ENCODE data around the gene MXI1. TPM values are rescaled to one million over a fixed set of nuclear protein-coding genes. Genes with fewer than 3 reads are reported as not detected.

The MXI1 gene
- total RNA-seq, 2 experiments from 2014 or later = 11.7 to 22.3 TPM

- DNase-seq (ENCODE audit: low spot score) = no peak
- POLR2A ChIA-PET = interaction anchor here (0.6 to 1.8 kb wide), 3 partner anchors 10 to 251 kb away, joined by 3 to 4 read pairs (median 3); no protein-coding TSS in a partner anchor
- H3K9me3 ChIP-seq (ENCODE audit: low read length) = peaks cover 10% of the 10 kb centered on the region; the same call in 1 of the 2 replicates
- no peaks in the 10 kb centered on the region for H3K4me1 ChIP-seq (ENCODE audit: insufficient read depth, low read length, poor library complexity, severe bottlenecking)
- H3K9me2 ChIP-seq (ENCODE audit: insufficient read depth, low read length) = no peaks in the 10 kb centered on the region
- H3K79me2 ChIP-seq (ENCODE audit: insufficient read depth, low read depth, low read length) = no peaks in the 10 kb centered on the region
- CTCF ChIA-PET (ENCODE audit: unreplicated experiment) = interaction anchor here (1.0 kb wide), 1 partner anchor 7 kb away, joined by 3 read pairs; no protein-coding TSS in a partner anchor
- intact Hi-C loops (cut with micrococcal nuclease; ENCODE audit: unreplicated experiment) = no loop called here
- TF ChIP-seq, protein P1, sequence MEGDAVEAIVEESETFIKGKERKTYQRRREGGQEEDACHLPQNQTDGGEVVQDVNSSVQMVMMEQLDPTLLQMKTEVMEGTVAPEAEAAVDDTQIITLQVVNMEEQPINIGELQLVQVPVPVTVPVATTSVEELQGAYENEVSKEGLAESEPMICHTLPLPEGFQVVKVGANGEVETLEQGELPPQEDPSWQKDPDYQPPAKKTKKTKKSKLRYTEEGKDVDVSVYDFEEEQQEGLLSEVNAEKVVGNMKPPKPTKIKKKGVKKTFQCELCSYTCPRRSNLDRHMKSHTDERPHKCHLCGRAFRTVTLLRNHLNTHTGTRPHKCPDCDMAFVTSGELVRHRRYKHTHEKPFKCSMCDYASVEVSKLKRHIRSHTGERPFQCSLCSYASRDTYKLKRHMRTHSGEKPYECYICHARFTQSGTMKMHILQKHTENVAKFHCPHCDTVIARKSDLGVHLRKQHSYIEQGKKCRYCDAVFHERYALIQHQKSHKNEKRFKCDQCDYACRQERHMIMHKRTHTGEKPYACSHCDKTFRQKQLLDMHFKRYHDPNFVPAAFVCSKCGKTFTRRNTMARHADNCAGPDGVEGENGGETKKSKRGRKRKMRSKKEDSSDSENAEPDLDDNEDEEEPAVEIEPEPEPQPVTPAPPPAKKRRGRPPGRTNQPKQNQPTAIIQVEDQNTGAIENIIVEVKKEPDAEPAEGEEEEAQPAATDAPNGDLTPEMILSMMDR (conservative IDR thresholded peaks at IDR 0.05; ENCODE audit: low read length) = no peak
- no peak for TF ChIP-seq EZH2phosphoT487 (IDR thresholded peaks at IDR 0.05; ENCODE audit: borderline replicate concordance, low read depth, low read length)
- no TSS peak for BruUV-seq (replicated peaks)
- H2AFZ ChIP-seq (ENCODE audit: low read length) = no peak overlapping the region
- H3K27ac ChIP-seq (ENCODE audit: low read depth, low read length, poor library complexity, severe bottlenecking) = no peak overlapping the region
- H4K20me1 ChIP-seq (ENCODE audit: insufficient read depth, low read length) = no peaks in the 10 kb centered on the region
- no peaks in the 10 kb centered on the region for H3K36me3 ChIP-seq (ENCODE audit: insufficient read depth, low read length)
- H3K4me3 ChIP-seq (ENCODE audit: low read depth, low read length, poor library complexity, severe bottlenecking) = no peak overlapping the region
- H3K4me2 ChIP-seq (ENCODE audit: low read length) = no peak overlapping the region
Measured at GRCh38 chr10:110326351-110327032, 119.1 kb downstream of the MXI1 start.

- Histone ChIP-seq H3K79me2 (ENCODE audit: insufficient read depth, low read depth, low read length) (no peaks in the 10 kb centered on the region), H2AFZ (ENCODE audit: low read length) (no peak overlapping the region), H3K4me1 (ENCODE audit: insufficient read depth, low read length, poor library complexity, severe bottlenecking) (no peaks in the 10 kb centered on the region), H3K4me2 (ENCODE audit: low read length) (no peak overlapping the region), H4K20me1 (ENCODE audit: insufficient read depth, low read length) (no peaks in the 10 kb centered on the region), H3K9me2 (ENCODE audit: insufficient read depth, low read length) (no peaks in the 10 kb centered on the region), H3K36me3 (ENCODE audit: insufficient read depth, low read length) (no peaks in the 10 kb centered on the region), H3K9me3 (ENCODE audit: low read length) (peaks cover 9% of the 10 kb centered on the region; the same call in 1 of the 2 replicates), H3K27ac (ENCODE audit: low read depth, low read length, poor library complexity, severe bottlenecking) (no peak overlapping the region), H3K4me3 (ENCODE audit: low read depth, low read length, poor library complexity, severe bottlenecking) (no peak overlapping the region)
- no peak for DNase-seq (ENCODE audit: low spot score)
- CTCF ChIA-PET (ENCODE audit: unreplicated experiment) = no interaction called here
- TF ChIP-seq, protein P1 (conservative IDR thresholded peaks at IDR 0.05; ENCODE audit: low read length) = no peak
- TF ChIP-seq EZH2phosphoT487 (IDR thresholded peaks at IDR 0.05; ENCODE audit: borderline replicate concordance, low read depth, low read length) = no peak
- POLR2A ChIA-PET = interaction anchor here (0.5 to 1.7 kb wide), 3 partner anchors 10 to 238 kb away, joined by 3 to 4 read pairs (median 3); no protein-coding TSS in a partner anchor
- BruUV-seq (replicated peaks) = no TSS peak
- intact Hi-C loops (cut with micrococcal nuclease; ENCODE audit: unreplicated experiment) = no loop called here
Measured at GRCh38 chr10:110327262-110327914, 120.0 kb downstream of the MXI1 start.

Measured in OCI-LY7 (cell line).